Measurements from ENCODE around the gene CHN1.
A peak's percentile ranks its signal among the peaks of the same experiment; 100 is the strongest.

CHN1 gene

GRCh38 chr2:175009917-175010621, 4.9 kb upstream of the CHN1 start:
- Histone ChIP-seq H3K4me1 (ENCODE audit: control insufficient read depth, low read depth, low read length) (peaks cover 24% of the 10 kb centered on the region), H3K27ac (ENCODE audit: low read length) (no peak overlapping the region), H3K9me3 (ENCODE audit: control insufficient read depth, low read depth, low read length) (no peaks in the 10 kb centered on the region), H3K36me3 (ENCODE audit: control insufficient read depth, low read depth, low read length) (no peaks in the 10 kb centered on the region), H3K27me3 (ENCODE audit: control insufficient read depth, insufficient read depth, low read length) (no peaks in the 10 kb centered on the region), H3K4me3 (ENCODE audit: low read length) (no peak overlapping the region), H3K9ac (ENCODE audit: low read length) (no peak overlapping the region)

- H3K4me3 ChIP-seq (ENCODE audit: low read length): no peak overlapping the region
- no peaks in the 10 kb centered on the region for H3K36me3 ChIP-seq (ENCODE audit: control insufficient read depth, low read depth, low read length)
- H3K4me1 ChIP-seq (ENCODE audit: control insufficient read depth, low read depth, low read length): peaks cover 27% of the 10 kb centered on the region
- H3K27ac ChIP-seq (ENCODE audit: low read length): no peak overlapping the region
- no peaks in the 10 kb centered on the region for H3K9me3 ChIP-seq (ENCODE audit: control insufficient read depth, low read depth, low read length)
- no peaks in the 10 kb centered on the region for H3K27me3 ChIP-seq (ENCODE audit: control insufficient read depth, insufficient read depth, low read length)
- no peak overlapping the region for H3K9ac ChIP-seq (ENCODE audit: low read length)
Measured at GRCh38 chr2:175008801-175009495, 3.8 kb upstream of the CHN1 start.

- H3K27me3 ChIP-seq (ENCODE audit: control insufficient read depth, insufficient read depth, low read length): no peaks in the 10 kb centered on the region
- H3K9me3 ChIP-seq (ENCODE audit: control insufficient read depth, low read depth, low read length): no peaks in the 10 kb centered on the region
- no peak overlapping the region for H3K9ac ChIP-seq (ENCODE audit: low read length)
- no peak overlapping the region for H3K27ac ChIP-seq (ENCODE audit: low read length)
- no peak overlapping the region for H3K4me3 ChIP-seq (ENCODE audit: low read length)
- no peaks in the 10 kb centered on the region for H3K36me3 ChIP-seq (ENCODE audit: control insufficient read depth, low read depth, low read length)
- peaks cover 36% of the 10 kb centered on the region for H3K4me1 ChIP-seq (ENCODE audit: control insufficient read depth, low read depth, low read length)
Measured at GRCh38 chr2:175008009-175008408, 2.8 kb upstream of the CHN1 start.

- no peaks in the 10 kb centered on the region for H3K9me3 ChIP-seq (ENCODE audit: control insufficient read depth, low read depth, low read length)
- H3K27me3 ChIP-seq (ENCODE audit: control insufficient read depth, insufficient read depth, low read length): no peaks in the 10 kb centered on the region
- H3K4me3 ChIP-seq (ENCODE audit: low read length): no peak overlapping the region
- H3K4me1 ChIP-seq (ENCODE audit: control insufficient read depth, low read depth, low read length): peaks cover 41% of the 10 kb centered on the region
- H3K9ac ChIP-seq (ENCODE audit: low read length): no peak overlapping the region
- no peak overlapping the region for H3K27ac ChIP-seq (ENCODE audit: low read length)
- H3K36me3 ChIP-seq (ENCODE audit: control insufficient read depth, low read depth, low read length): no peaks in the 10 kb centered on the region
Measured at GRCh38 chr2:175007510-175007909, 2.3 kb upstream of the CHN1 start.

- no peaks in the 10 kb centered on the region for H3K9me3 ChIP-seq (ENCODE audit: control insufficient read depth, low read depth, low read length)
- H3K4me1 ChIP-seq (ENCODE audit: control insufficient read depth, low read depth, low read length): peaks cover 53% of the 10 kb centered on the region
- H3K27ac ChIP-seq (ENCODE audit: low read length): no peak overlapping the region
- H3K4me3 ChIP-seq (ENCODE audit: low read length): peak overlapping the region; percentile 86
- H3K27me3 ChIP-seq (ENCODE audit: control insufficient read depth, insufficient read depth, low read length): no peaks in the 10 kb centered on the region
- H3K9ac ChIP-seq (ENCODE audit: low read length): peak overlapping the region; percentile 83
- H3K36me3 ChIP-seq (ENCODE audit: control insufficient read depth, low read depth, low read length): no peaks in the 10 kb centered on the region
Measured at GRCh38 chr2:175006281-175006680, 1.1 kb upstream of the CHN1 start.

GRCh38 chr2:175005733-175006264, 618 bp upstream of the CHN1 start:
- Histone ChIP-seq H3K27me3 (ENCODE audit: control insufficient read depth, insufficient read depth, low read length) (no peaks in the 10 kb centered on the region), H3K9ac (ENCODE audit: low read length) (peak overlapping the region; percentile 83), H3K4me3 (ENCODE audit: low read length) (peak overlapping the region; percentile 86), H3K9me3 (ENCODE audit: control insufficient read depth, low read depth, low read length) (no peaks in the 10 kb centered on the region), H3K36me3 (ENCODE audit: control insufficient read depth, low read depth, low read length) (no peaks in the 10 kb centered on the region), H3K4me1 (ENCODE audit: control insufficient read depth, low read depth, low read length) (peaks cover 53% of the 10 kb centered on the region), H3K27ac (ENCODE audit: low read length) (peak overlapping the region; percentile 79)

- Histone ChIP-seq H3K27ac (ENCODE audit: low read length) (no peak overlapping the region), H3K4me3 (ENCODE audit: low read length) (peak overlapping the region; percentile 93), H3K4me1 (ENCODE audit: control insufficient read depth, low read depth, low read length) (peaks cover 53% of the 10 kb centered on the region), H3K36me3 (ENCODE audit: control insufficient read depth, low read depth, low read length) (no peaks in the 10 kb centered on the region), H3K9me3 (ENCODE audit: control insufficient read depth, low read depth, low read length) (no peaks in the 10 kb centered on the region), H3K27me3 (ENCODE audit: control insufficient read depth, insufficient read depth, low read length) (no peaks in the 10 kb centered on the region), H3K9ac (ENCODE audit: low read length) (peak overlapping the region; percentile 83)
Measured at GRCh38 chr2:175004730-175004979, 526 bp downstream of the CHN1 start.

- Histone ChIP-seq H3K9ac (ENCODE audit: low read length) (peak overlapping the region; percentile 80), H3K27me3 (ENCODE audit: control insufficient read depth, insufficient read depth, low read length) (no peaks in the 10 kb centered on the region), H3K4me3 (ENCODE audit: low read length) (peak overlapping the region; percentile 93), H3K9me3 (ENCODE audit: control insufficient read depth, low read depth, low read length) (no peaks in the 10 kb centered on the region), H3K4me1 (ENCODE audit: control insufficient read depth, low read depth, low read length) (peaks cover 53% of the 10 kb centered on the region), H3K36me3 (ENCODE audit: control insufficient read depth, low read depth, low read length) (no peaks in the 10 kb centered on the region), H3K27ac (ENCODE audit: low read length) (peak overlapping the region; percentile 56)
Measured at GRCh38 chr2:175003875-175004729, 1.1 kb downstream of the CHN1 start.

GRCh38 chr2:175002547-175003274, 2.5 kb downstream of the CHN1 start:
- Histone ChIP-seq H3K9me3 (ENCODE audit: control insufficient read depth, low read depth, low read length) (no peaks in the 10 kb centered on the region), H3K36me3 (ENCODE audit: control insufficient read depth, low read depth, low read length) (no peaks in the 10 kb centered on the region), H3K4me1 (ENCODE audit: control insufficient read depth, low read depth, low read length) (peaks cover 51% of the 10 kb centered on the region), H3K9ac (ENCODE audit: low read length) (peak overlapping the region; percentile 80), H3K27ac (ENCODE audit: low read length) (no peak overlapping the region), H3K27me3 (ENCODE audit: control insufficient read depth, insufficient read depth, low read length) (no peaks in the 10 kb centered on the region), H3K4me3 (ENCODE audit: low read length) (peak overlapping the region; percentile 93)

GRCh38 chr2:175001566-175001965, 3.6 kb downstream of the CHN1 start:
- H3K27ac ChIP-seq (ENCODE audit: low read length): no peak overlapping the region
- H3K4me3 ChIP-seq (ENCODE audit: low read length): no peak overlapping the region
- H3K27me3 ChIP-seq (ENCODE audit: control insufficient read depth, insufficient read depth, low read length): no peaks in the 10 kb centered on the region

GRCh38 chr2:174997110-174997509, 8.1 kb downstream of the CHN1 start:
- Histone ChIP-seq H3K36me3 (ENCODE audit: control insufficient read depth, low read depth, low read length) (no peaks in the 10 kb centered on the region), H3K4me1 (ENCODE audit: control insufficient read depth, low read depth, low read length) (peaks cover 20% of the 10 kb centered on the region), H3K9ac (ENCODE audit: low read length) (no peak overlapping the region), H3K4me3 (ENCODE audit: low read length) (no peak overlapping the region), H3K27me3 (ENCODE audit: control insufficient read depth, insufficient read depth, low read length) (no peaks in the 10 kb centered on the region), H3K27ac (ENCODE audit: low read length) (no peak overlapping the region), H3K9me3 (ENCODE audit: control insufficient read depth, low read depth, low read length) (no peaks in the 10 kb centered on the region)

More at GRCh38 chr2:175001566-175001965, 3.6 kb downstream of the CHN1 start:
- H3K9me3 ChIP-seq (ENCODE audit: control insufficient read depth, low read depth, low read length): no peaks in the 10 kb centered on the region
- no peak overlapping the region for H3K9ac ChIP-seq (ENCODE audit: low read length)
- no peaks in the 10 kb centered on the region for H3K36me3 ChIP-seq (ENCODE audit: control insufficient read depth, low read depth, low read length)
- peaks cover 41% of the 10 kb centered on the region for H3K4me1 ChIP-seq (ENCODE audit: control insufficient read depth, low read depth, low read length)

Data from iPS-18a (cell line).